DOHH2 (cell line): ENCODE data around the gene CCDC120.

Experiments used
- H3F3A ChIP-seq: fragments of 200-600 bp; sonication (generic), shearing (Covaris generic); 2 replicates; pipeline ENCODE4 v1.6.0; 2016; ENCODE audit warnings: antibody characterized with exemption, mild to moderate bottlenecking; ENCODE audit not compliant: control insufficient read depth, insufficient read depth
- H3K27ac ChIP-seq: fragments of 200-600 bp; sonication (generic); 2 replicates; pipeline ENCODE4 v1.5.1; 2014; ENCODE audit warnings: low read depth, mild to moderate bottlenecking, low read length, moderate library complexity
- H3K27me3 ChIP-seq: fragments of 200-600 bp; sonication (generic); 2 replicates; pipeline ENCODE4 v1.6.1; 2014; ENCODE audit warnings: mild to moderate bottlenecking, low read length, mixed read lengths; ENCODE audit not compliant: control insufficient read depth
- H3K36me3 ChIP-seq: fragments of 200-600 bp; sonication (generic); 2 replicates; pipeline ENCODE4 v1.6.1; 2014; ENCODE audit warnings: mild to moderate bottlenecking, low read length, moderate library complexity, mixed read lengths; ENCODE audit not compliant: control insufficient read depth
- H3K4me1 ChIP-seq: fragments of 200-600 bp; sonication (generic); 2 replicates; pipeline ENCODE4 v1.6.1; 2014; ENCODE audit warnings: mild to moderate bottlenecking, low read length, mixed read lengths; ENCODE audit not compliant: control insufficient read depth
- H3K4me2 ChIP-seq: fragments of 200-600 bp; sonication (generic); 2 replicates; pipeline ENCODE4 v1.6.0; 2014; ENCODE audit warnings: mild to moderate bottlenecking, low read length, moderate library complexity
- H3K4me3 ChIP-seq: fragments of 200-600 bp; sonication (generic); 2 replicates; pipeline ENCODE4 v1.5.1; 2014; ENCODE audit warnings: mild to moderate bottlenecking, low read length, mixed read lengths
- H3K79me2 ChIP-seq: fragments of 200-600 bp; sonication (generic); 2 replicates; pipeline ENCODE4 v1.6.1; 2014; ENCODE audit warnings: mild to moderate bottlenecking, low read length, mixed read lengths; ENCODE audit not compliant: control insufficient read depth
- H3K9me2 ChIP-seq: fragments of 200-600 bp; sonication (generic); replicated peaks from 2 replicates; pipeline ENCODE4 v1.6.1; 2014; ENCODE audit warnings: mild to moderate bottlenecking, low read length, mixed read lengths; ENCODE audit not compliant: control insufficient read depth
- H3K9me3 ChIP-seq: fragments of 200-600 bp; sonication (generic); 2 replicates; pipeline ENCODE4 v1.6.1; 2014; ENCODE audit warnings: antibody characterized with exemption, low read length, mixed read lengths; ENCODE audit not compliant: control insufficient read depth, insufficient read depth
- H4K20me1 ChIP-seq: fragments of 200-600 bp; sonication (generic); 2 replicates; pipeline ENCODE4 v1.6.0; 2014; ENCODE audit warnings: low read depth, mild to moderate bottlenecking, antibody characterized with exemption, low read length, moderate library complexity; ENCODE audit not compliant: control insufficient read depth, insufficient read depth
- EZH2phosphoT487 ChIP-seq: fragments of 200-600 bp; sonication (generic); IDR thresholded peaks from 2 replicates; pipeline ENCODE4 v1.6.1; 2017; ENCODE audit warnings: borderline replicate concordance, mild to moderate bottlenecking, antibody characterized with exemption, low read length, moderate library complexity, mixed read lengths
- TF ChIP-seq, protein P1 (sequence below): fragments of 200-600 bp; sonication (generic); IDR thresholded peaks from one replicate; pipeline ENCODE4 v1.5.1; 2014; ENCODE audit warnings: antibody characterized with exemption, mild to moderate bottlenecking, low read depth, low read length; ENCODE audit not compliant: poor library complexity, severe bottlenecking

CCDC120 gene

DNA sequence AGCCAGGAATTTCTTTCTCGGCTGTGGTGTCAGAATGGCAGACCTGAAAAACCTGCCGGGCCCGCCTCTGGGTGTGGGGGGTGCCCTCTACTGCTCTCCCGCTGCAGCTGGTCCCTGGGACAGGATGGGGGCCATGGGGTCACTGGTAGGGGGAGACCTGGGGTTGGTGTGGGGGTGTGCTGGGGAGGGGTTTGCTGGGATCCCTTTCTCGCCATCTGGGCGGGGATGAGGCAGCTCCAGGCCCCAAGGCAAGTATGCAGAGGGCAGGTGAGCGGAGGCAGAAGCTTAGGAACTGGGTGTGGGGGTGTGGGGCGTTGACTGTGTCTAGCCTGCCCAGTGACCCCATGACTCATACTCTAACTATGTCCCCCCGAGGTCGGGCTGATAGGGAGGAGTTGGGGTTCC, 884 bp downstream of the CCDC120 start:
- no peaks in the 10 kb centered on the region for H3K9me3 ChIP-seq
- H3K4me3 ChIP-seq, result no peak overlapping the region
- no peak for TF ChIP-seq EZH2phosphoT487
- TF ChIP-seq, protein P1, sequence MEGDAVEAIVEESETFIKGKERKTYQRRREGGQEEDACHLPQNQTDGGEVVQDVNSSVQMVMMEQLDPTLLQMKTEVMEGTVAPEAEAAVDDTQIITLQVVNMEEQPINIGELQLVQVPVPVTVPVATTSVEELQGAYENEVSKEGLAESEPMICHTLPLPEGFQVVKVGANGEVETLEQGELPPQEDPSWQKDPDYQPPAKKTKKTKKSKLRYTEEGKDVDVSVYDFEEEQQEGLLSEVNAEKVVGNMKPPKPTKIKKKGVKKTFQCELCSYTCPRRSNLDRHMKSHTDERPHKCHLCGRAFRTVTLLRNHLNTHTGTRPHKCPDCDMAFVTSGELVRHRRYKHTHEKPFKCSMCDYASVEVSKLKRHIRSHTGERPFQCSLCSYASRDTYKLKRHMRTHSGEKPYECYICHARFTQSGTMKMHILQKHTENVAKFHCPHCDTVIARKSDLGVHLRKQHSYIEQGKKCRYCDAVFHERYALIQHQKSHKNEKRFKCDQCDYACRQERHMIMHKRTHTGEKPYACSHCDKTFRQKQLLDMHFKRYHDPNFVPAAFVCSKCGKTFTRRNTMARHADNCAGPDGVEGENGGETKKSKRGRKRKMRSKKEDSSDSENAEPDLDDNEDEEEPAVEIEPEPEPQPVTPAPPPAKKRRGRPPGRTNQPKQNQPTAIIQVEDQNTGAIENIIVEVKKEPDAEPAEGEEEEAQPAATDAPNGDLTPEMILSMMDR, result no peak
- no peaks in the 10 kb centered on the region for H3K4me1 ChIP-seq
- no peaks in the 10 kb centered on the region for H3K9me2 ChIP-seq
- no peaks in the 10 kb centered on the region for H3K36me3 ChIP-seq
- H3K79me2 ChIP-seq, result no peaks in the 10 kb centered on the region
- no peak overlapping the region for H3K27ac ChIP-seq
- H3K27me3 ChIP-seq, result peaks cover 2% of the 10 kb centered on the region
- H3F3A ChIP-seq, result no peaks in the 10 kb centered on the region
- H3K4me2 ChIP-seq, result no peak overlapping the region
- H4K20me1 ChIP-seq, result no peaks in the 10 kb centered on the region

DNA sequence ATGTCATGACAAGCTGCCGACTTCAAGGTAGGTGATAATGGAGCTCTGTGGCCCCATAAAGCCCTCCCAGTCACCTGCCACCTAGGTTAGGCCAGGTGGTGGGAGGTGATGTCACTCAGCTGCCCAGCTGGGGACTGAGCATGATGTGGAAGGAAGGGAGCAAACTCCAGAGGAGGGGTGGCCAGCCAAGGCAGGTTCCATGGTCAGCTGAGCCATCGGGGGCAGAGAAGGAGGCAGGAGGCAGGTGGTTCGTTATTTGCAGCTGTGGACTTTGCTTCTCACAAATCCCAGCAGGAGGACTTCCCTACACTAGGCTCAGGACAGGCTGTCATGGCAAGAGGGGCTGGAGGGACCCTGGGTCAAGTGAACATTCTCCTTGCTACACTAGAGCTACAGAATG, 2.1 kb downstream of the CCDC120 start:
- no peaks in the 10 kb centered on the region for H4K20me1 ChIP-seq
- H3K4me1 ChIP-seq, result no peaks in the 10 kb centered on the region
- no peak overlapping the region for H3K27ac ChIP-seq
- no peaks in the 10 kb centered on the region for H3K9me3 ChIP-seq
- H3K27me3 ChIP-seq, result no peaks in the 10 kb centered on the region
- no peaks in the 10 kb centered on the region for H3K9me2 ChIP-seq
- H3K79me2 ChIP-seq, result no peaks in the 10 kb centered on the region
- TF ChIP-seq, protein P1, result no peak
- TF ChIP-seq EZH2phosphoT487, result no peak
- no peaks in the 10 kb centered on the region for H3F3A ChIP-seq
- H3K4me2 ChIP-seq, result no peak overlapping the region
- H3K36me3 ChIP-seq, result no peaks in the 10 kb centered on the region
- H3K4me3 ChIP-seq, result no peak overlapping the region

DNA sequence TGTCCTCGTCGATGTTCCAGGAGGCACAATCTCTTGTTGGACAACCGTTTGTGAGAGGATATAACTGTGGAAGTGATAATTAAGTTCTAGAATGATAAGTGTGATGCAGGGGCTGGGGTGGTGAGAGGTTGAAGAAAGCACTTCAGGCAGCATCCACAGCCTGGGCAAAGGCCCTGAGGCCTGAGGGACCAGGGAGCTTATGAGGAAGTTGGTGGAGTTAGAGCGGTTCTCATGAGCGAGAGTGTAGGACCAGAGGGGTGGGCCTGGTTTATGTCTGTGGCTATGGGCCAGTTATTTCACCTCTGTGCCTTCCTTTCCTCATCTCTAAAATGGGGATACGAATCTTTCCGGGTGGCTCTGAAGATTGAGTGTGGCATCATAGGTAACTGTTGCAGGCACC, 2.7 kb downstream of the CCDC120 start:
- H3K4me2 ChIP-seq, result no peak overlapping the region
- no peaks in the 10 kb centered on the region for H3K79me2 ChIP-seq
- no peaks in the 10 kb centered on the region for H3K9me3 ChIP-seq
- TF ChIP-seq, protein P1, result no peak
- TF ChIP-seq EZH2phosphoT487, result no peak
- H4K20me1 ChIP-seq, result no peaks in the 10 kb centered on the region
- H3K36me3 ChIP-seq, result no peaks in the 10 kb centered on the region
- H3K27me3 ChIP-seq, result no peaks in the 10 kb centered on the region
- no peaks in the 10 kb centered on the region for H3F3A ChIP-seq
- H3K4me1 ChIP-seq, result no peaks in the 10 kb centered on the region
- no peak overlapping the region for H3K27ac ChIP-seq
- H3K9me2 ChIP-seq, result no peaks in the 10 kb centered on the region
- H3K4me3 ChIP-seq, result no peak overlapping the region

DNA sequence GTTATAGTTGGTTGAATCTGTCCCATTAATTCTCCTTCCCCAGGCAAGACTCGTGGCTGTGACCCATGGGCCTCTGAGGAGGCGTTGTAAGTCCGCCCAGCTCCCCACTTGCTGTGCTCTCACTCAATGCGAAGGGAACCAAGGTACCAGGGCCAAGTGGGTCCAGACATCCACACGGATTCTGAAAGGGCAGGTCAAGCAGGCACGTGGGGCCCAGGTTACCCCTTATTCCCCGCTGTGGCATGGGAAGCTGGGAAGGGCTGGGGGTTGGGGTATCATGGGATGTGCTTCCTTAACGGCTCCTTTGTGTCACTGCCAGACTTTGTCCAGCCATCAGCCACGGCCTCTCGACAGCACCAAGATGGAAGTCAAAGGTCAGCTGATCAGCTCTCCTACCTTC, 3.1 kb downstream of the CCDC120 start:
- Histone ChIP-seq H3K27ac (no peak overlapping the region), H3F3A (no peaks in the 10 kb centered on the region), H3K79me2 (no peaks in the 10 kb centered on the region), H3K4me3 (no peak overlapping the region), H4K20me1 (no peaks in the 10 kb centered on the region), H3K9me3 (no peaks in the 10 kb centered on the region), H3K9me2 (no peaks in the 10 kb centered on the region), H3K4me2 (no peak overlapping the region), H3K36me3 (no peaks in the 10 kb centered on the region), H3K27me3 (no peaks in the 10 kb centered on the region), H3K4me1 (no peaks in the 10 kb centered on the region)
- TF ChIP-seq, protein P1, result no peak
- TF ChIP-seq EZH2phosphoT487, result no peak
